Esophagus muscularis mucosa (tissue), 4 donors: ENCODE data around the gene GNAZ.

Source experiments
- EP300 ChIP-seq: sonication (generic); formaldehyde crosslinking; IDR thresholded peaks from one replicate; pipeline ENCODE4 v1.6.1; 2017; ENCODE audit warnings: antibody characterized with exemption
- POLR2A ChIP-seq: fragments of 450-650 bp; IDR thresholded peaks from one replicate; pipeline ENCODE4 v1.6.1; 2017; ENCODE audit warnings: antibody characterized with exemption, moderate library complexity, mild to moderate bottlenecking, low read depth
- POLR2AphosphoS5 ChIP-seq, 2 donors: sonication (generic); formaldehyde crosslinking; IDR thresholded peaks; one replicate each; pipeline ENCODE4 v1.6.1; 2017; ENCODE audit warnings: antibody characterized with exemption in 2 of 2
- TF ChIP-seq, protein P1 (sequence below), 3 experiments: fragments of 200-600 bp in 2 of 3; fragments of 450-650 bp in 1 of 3; sonication (generic) in 2 of 3; IDR thresholded peaks; one replicate each; pipeline ENCODE4 v1.5.1; 2017 to 2019; ENCODE audit warnings: antibody characterized with exemption in 3 of 3, mild to moderate bottlenecking in 2 of 3, moderate library complexity in 1 of 3

DNA sequence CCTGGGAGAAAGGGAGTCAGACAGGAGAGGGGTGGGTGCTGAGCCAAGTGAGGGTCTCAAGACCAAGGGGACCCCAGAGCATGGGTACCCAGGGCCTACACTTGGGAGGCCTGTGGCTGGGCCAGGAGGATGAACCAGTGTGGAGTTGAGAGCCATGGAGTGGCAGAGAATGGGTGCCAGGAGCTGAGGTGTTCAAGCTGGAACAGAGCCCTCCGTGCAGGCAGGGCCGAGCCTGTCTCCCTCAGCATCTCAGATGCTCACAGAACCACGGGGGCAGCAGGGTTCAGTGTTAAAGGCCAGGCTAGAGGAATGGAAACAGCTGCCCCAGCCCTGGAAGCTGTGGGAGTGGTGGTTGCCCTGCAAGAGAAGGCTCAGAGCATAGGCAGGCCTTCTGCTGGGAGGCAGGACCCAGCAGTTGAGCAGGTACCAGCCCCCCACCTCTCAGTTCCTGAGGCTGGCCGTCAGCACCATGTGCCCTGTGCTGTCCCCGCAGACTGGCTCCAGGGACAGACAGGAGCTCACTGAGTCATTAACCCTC is 39.2 kb downstream of the GNAZ start:
- TF ChIP-seq POLR2A (no peak), EP300 (no peak), POLR2AphosphoS5 (IDR thresholded peaks at IDR 0.05) (no peak)
- TF ChIP-seq, protein P1, sequence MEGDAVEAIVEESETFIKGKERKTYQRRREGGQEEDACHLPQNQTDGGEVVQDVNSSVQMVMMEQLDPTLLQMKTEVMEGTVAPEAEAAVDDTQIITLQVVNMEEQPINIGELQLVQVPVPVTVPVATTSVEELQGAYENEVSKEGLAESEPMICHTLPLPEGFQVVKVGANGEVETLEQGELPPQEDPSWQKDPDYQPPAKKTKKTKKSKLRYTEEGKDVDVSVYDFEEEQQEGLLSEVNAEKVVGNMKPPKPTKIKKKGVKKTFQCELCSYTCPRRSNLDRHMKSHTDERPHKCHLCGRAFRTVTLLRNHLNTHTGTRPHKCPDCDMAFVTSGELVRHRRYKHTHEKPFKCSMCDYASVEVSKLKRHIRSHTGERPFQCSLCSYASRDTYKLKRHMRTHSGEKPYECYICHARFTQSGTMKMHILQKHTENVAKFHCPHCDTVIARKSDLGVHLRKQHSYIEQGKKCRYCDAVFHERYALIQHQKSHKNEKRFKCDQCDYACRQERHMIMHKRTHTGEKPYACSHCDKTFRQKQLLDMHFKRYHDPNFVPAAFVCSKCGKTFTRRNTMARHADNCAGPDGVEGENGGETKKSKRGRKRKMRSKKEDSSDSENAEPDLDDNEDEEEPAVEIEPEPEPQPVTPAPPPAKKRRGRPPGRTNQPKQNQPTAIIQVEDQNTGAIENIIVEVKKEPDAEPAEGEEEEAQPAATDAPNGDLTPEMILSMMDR (IDR thresholded peaks at IDR 0.05) = no peak
